Sigmoid colon (tissue), 7 donors: ENCODE measurements around the gene PAFAH1B2. TPM values are rescaled to one million over a fixed set of nuclear protein-coding genes. Genes with fewer than 3 reads are reported as not detected.

Experiments
- DNase-seq: peaks from one replicate; pipeline ENCODE4 v3.0.0-alpha.2; 2019
- H3K27ac ChIP-seq, 4 donors: fragments of 200-600 bp; sonication (generic); one replicate each; pipeline ENCODE4 v1.5.1; 2016 to 2019; ENCODE audit warnings: mild to moderate bottlenecking in 1 of 4
- H3K27me3 ChIP-seq, 3 donors: fragments of 200-600 bp; sonication (generic); one replicate each; pipeline ENCODE4 v1.5.1; 2019; ENCODE audit warnings: mild to moderate bottlenecking in 1 of 3
- H3K36me3 ChIP-seq, 4 donors: fragments of 200-600 bp; sonication (generic); one replicate each; pipeline ENCODE4 v1.5.1; 2016 to 2019
- H3K4me1 ChIP-seq, 4 donors: fragments of 200-600 bp; sonication (generic); one replicate each; pipeline ENCODE4 v1.5.1; 2017 to 2019
- H3K4me3 ChIP-seq, 4 donors: fragments of 200-600 bp; sonication (generic); one replicate each; pipeline ENCODE4 v1.5.1; 2017 to 2019; ENCODE audit warnings: mild to moderate bottlenecking in 2 of 4, moderate library complexity in 1 of 4
- H3K9me3 ChIP-seq, 4 donors: fragments of 200-600 bp in 3 of 4; sonication (generic) in 3 of 4; one replicate each; pipeline versions ENCODE4 v1.5.1 to v1.6.1; 2013 to 2019
- CTCF ChIP-seq, 4 experiments: fragments of 450-650 bp in 3 of 4; fragments of 200-600 bp in 1 of 4; IDR thresholded peaks; one replicate each; pipeline ENCODE4 v1.5.1; 2016 to 2019; ENCODE audit warnings: antibody characterized with exemption in 4 of 4, mild to moderate bottlenecking in 3 of 4, moderate library complexity in 2 of 4
- EP300 ChIP-seq, 4 donors: sonication (generic); formaldehyde crosslinking; IDR thresholded peaks; one replicate each; pipeline ENCODE4 v1.6.1; 2017; ENCODE audit warnings: antibody characterized with exemption in 4 of 4
- POLR2A ChIP-seq, 2 donors: fragments of 450-650 bp; IDR thresholded peaks; one replicate each; pipeline ENCODE4 v1.6.1; 2016; ENCODE audit warnings: antibody characterized with exemption in 2 of 2, mild to moderate bottlenecking in 2 of 2, moderate library complexity in 2 of 2
- POLR2AphosphoS5 ChIP-seq, 4 donors: sonication (generic); formaldehyde crosslinking; IDR thresholded peaks; one replicate each; pipeline ENCODE4 v1.6.1; 2017; ENCODE audit warnings: antibody characterized with exemption in 4 of 4
- WGBS, 2 donors: extraction: QIAGEN DNeasy Blood & Tissue Kit; methylation state at CpG; one replicate each; pipeline ENCODE4 v1.1.7; 2013; 5-methylcytosine and 5-hydroxymethylcytosine counted together
- intact Hi-C: fragments of 100-400 bp; cut with DNase I; formaldehyde crosslinking; loops from one replicate; pipeline ENCODE4 v1.15.1; 2023
- polyA plus RNA-seq, 3 donors: library from polyadenylated mRNA; stranded (reverse); fragments of 200-250 nt; gene quantifications; one replicate each; pipeline ENCODE4 v1.2.3, GENCODE V29; 2013
- total RNA-seq, 4 donors: library from RNA; depleted of rRNA; stranded (reverse); fragments of >200 nt; gene quantifications; one replicate each; pipeline ENCODE4 v1.1.0, GENCODE V29; 2016
- donor health status: healthy with polysubstance abuse.
- donor health status: Bipolar disorder and iron deficiency.
- donor health status: healthy.

Gene PAFAH1B2
- total and polyA plus RNA-seq, 7 donors = 26.0 to 76.4 (median 42.1) TPM

GRCh38 chr11:117194267-117194666 is 50.2 kb downstream of the PAFAH1B2 start:
- Histone ChIP-seq H3K9me3 (no peaks in the 10 kb centered on the region), H3K4me1 (peaks cover 0 to 21% (median 19%) of the 10 kb centered on the region in 4 donors), H3K4me3 (no peak overlapping the region), H3K27ac (peak overlapping the region in 1 of 4 donors; percentile 31), H3K36me3 (peaks cover 30 to 66% (median 40%) of the 10 kb centered on the region in 4 donors), H3K27me3 (no peaks in the 10 kb centered on the region)
- no peak for TF ChIP-seq POLR2A (IDR thresholded peaks at IDR 0.05)
- TF ChIP-seq POLR2AphosphoS5 (IDR thresholded peaks at IDR 0.05) = peak in 1 of 4 donors; percentile 10
- DNase-seq = no peak
- 69 to 84% methylated on average over 5 of the region's 5 CpGs for WGBS, 2 donors
- intact Hi-C loops = no loop called here

GRCh38 chr11:117195258-117195657 is 51.2 kb downstream of the PAFAH1B2 start:
- Histone ChIP-seq H3K36me3 (peaks cover 20 to 56% (median 34%) of the 10 kb centered on the region in 4 donors), H3K27me3 (no peaks in the 10 kb centered on the region), H3K4me1 (peaks cover 0 to 21% (median 19%) of the 10 kb centered on the region in 4 donors), H3K27ac (peak overlapping the region in 1 of 4 donors; percentile 18), H3K4me3 (no peak overlapping the region), H3K9me3 (no peaks in the 10 kb centered on the region)
- TF ChIP-seq POLR2AphosphoS5 (IDR thresholded peaks at IDR 0.05) (no peak), EP300 (IDR thresholded peaks at IDR 0.05) (no peak), CTCF (IDR thresholded peaks at IDR 0.05) (no peak), POLR2A (IDR thresholded peaks at IDR 0.05) (no peak)
- no peak for DNase-seq
- intact Hi-C loops = loop anchor here (5.0 kb wide), 1 partner anchor 48 kb away; no protein-coding TSS in a partner anchor
- WGBS, 2 donors = 30 to 74% methylated on average over 4 of the region's 4 CpGs

- TF ChIP-seq POLR2A (IDR thresholded peaks at IDR 0.05) (no peak), POLR2AphosphoS5 (IDR thresholded peaks at IDR 0.05) (no peak), CTCF (IDR thresholded peaks at IDR 0.05) (no peak), EP300 (IDR thresholded peaks at IDR 0.05) (no peak)
- Histone ChIP-seq H3K4me3 (no peak overlapping the region), H3K4me1 (peaks cover 0 to 21% (median 19%) of the 10 kb centered on the region in 4 donors), H3K27me3 (no peaks in the 10 kb centered on the region), H3K9me3 (no peaks in the 10 kb centered on the region), H3K36me3 (peaks cover 15 to 51% (median 33%) of the 10 kb centered on the region in 4 donors), H3K27ac (peak overlapping the region in 3 of 4 donors; percentile 90 to 99 (median 97))
- no peak for DNase-seq
- intact Hi-C loops = loop anchor here (2.0 to 5.0 kb wide), 2 partner anchors 15 to 48 kb away; no protein-coding TSS in a partner anchor
- 88 to 96% methylated on average over 19 of the region's 19 CpGs for WGBS, 2 donors
Measured at GRCh38 chr11:117195761-117196160, 51.7 kb downstream of the PAFAH1B2 start.

- no peaks in the 10 kb centered on the region for H3K27me3 ChIP-seq
- TF ChIP-seq POLR2A (IDR thresholded peaks at IDR 0.05) = no peak
- TF ChIP-seq CTCF (IDR thresholded peaks at IDR 0.05) = no peak
- TF ChIP-seq EP300 (IDR thresholded peaks at IDR 0.05) = no peak
- no peak for TF ChIP-seq POLR2AphosphoS5 (IDR thresholded peaks at IDR 0.05)
- H3K4me1 ChIP-seq = peaks cover 0 to 21% (median 19%) of the 10 kb centered on the region in 4 donors
- 82 to 91% methylated on average over 7 of the region's 7 CpGs for WGBS, 2 donors
- peaks cover 22 to 51% (median 31%) of the 10 kb centered on the region in 4 donors for H3K36me3 ChIP-seq
- H3K4me3 ChIP-seq = no peak overlapping the region
- H3K9me3 ChIP-seq = no peaks in the 10 kb centered on the region
- intact Hi-C loops = loop anchor here (2.0 to 5.0 kb wide), 2 partner anchors 16 to 50 kb away; no protein-coding TSS in a partner anchor
- H3K27ac ChIP-seq = peak overlapping the region; percentile 90 to 99 (median 96)
- DNase-seq = no peak
Measured at GRCh38 chr11:117197006-117197405, 52.9 kb downstream of the PAFAH1B2 start.

GRCh38 chr11:117197516-117198456 is 53.7 kb downstream of the PAFAH1B2 start:
- H3K27me3 ChIP-seq = no peaks in the 10 kb centered on the region
- DNase-seq = peak; percentile 95
- H3K4me1 ChIP-seq = peaks cover 0 to 25% (median 21%) of the 10 kb centered on the region in 4 donors
- TF ChIP-seq EP300 (IDR thresholded peaks at IDR 0.05) = peak in 1 of 4 donors; percentile 30
- peak; percentile 82 to 89 (median 87) for TF ChIP-seq POLR2AphosphoS5 (IDR thresholded peaks at IDR 0.05)
- TF ChIP-seq CTCF (IDR thresholded peaks at IDR 0.05) = peak; percentile 79 to 83 (median 80)
- peak; percentile 55 to 62 for TF ChIP-seq POLR2A (IDR thresholded peaks at IDR 0.05)
- peaks cover 19 to 51% (median 32%) of the 10 kb centered on the region in 4 donors for H3K36me3 ChIP-seq
- peak overlapping the region; percentile 90 to 99 (median 96) for H3K27ac ChIP-seq
- H3K9me3 ChIP-seq = no peaks in the 10 kb centered on the region
- H3K4me3 ChIP-seq = peak overlapping the region; percentile 59 to 90 (median 86)
- intact Hi-C loops = loop anchor here (1.0 to 5.0 kb wide), 3 partner anchors 17 to 50 kb away; no protein-coding TSS in a partner anchor
- WGBS, 2 donors = 19 to 64% methylated on average over 17 of the region's 17 CpGs
